Small intestine (tissue), 7 donors: ENCODE measurements around the gene CIC. TPM values are rescaled to one million over a fixed set of nuclear protein-coding genes. Genes with fewer than 3 reads are reported as not detected.
"Not testable (repeated sequence)": the region's sequence is repeated elsewhere in the genome, so short reads cannot be mapped to it uniquely, and the experiment has no call there.

Experiments used
- DNase-seq, 2 donors: peaks; one replicate each; pipeline versions ENCODE4 v3.0.0 to v3.0.0-alpha.2; 2013
- FAIRE-seq: peaks from 2 replicates; lab custom pipeline; 2012; peaks lifted over from hg19 to GRCh38; lab: Jason Lieb, UNC
- H3K27ac ChIP-seq, 3 donors: one replicate each; pipeline ENCODE4 v1.5.1; 2013; ENCODE audit warnings: low read length in 2 of 3, mild to moderate bottlenecking in 2 of 3, control low read depth in 1 of 3, inconsistent platforms in 1 of 3, low read depth in 1 of 3, moderate library complexity in 1 of 3
- H3K27me3 ChIP-seq, 3 donors: one replicate each; pipeline ENCODE4 v1.6.1; 2013; ENCODE audit warnings: low read length in 3 of 3, inconsistent platforms in 1 of 3; ENCODE audit not compliant: control insufficient read depth in 3 of 3, insufficient read depth in 3 of 3
- H3K36me3 ChIP-seq, 3 donors: one replicate each; pipeline ENCODE4 v1.6.1; 2013; ENCODE audit warnings: low read length in 3 of 3, inconsistent platforms in 1 of 3, low read depth in 1 of 3, mild to moderate bottlenecking in 1 of 3, moderate library complexity in 1 of 3; ENCODE audit not compliant: control insufficient read depth in 3 of 3, insufficient read depth in 2 of 3
- H3K4me1 ChIP-seq, 3 donors: one replicate each; pipeline ENCODE4 v1.6.1; 2013; ENCODE audit warnings: low read length in 2 of 3, inconsistent platforms in 1 of 3, low read depth in 1 of 3, mild to moderate bottlenecking in 1 of 3, moderate library complexity in 1 of 3; ENCODE audit not compliant: control insufficient read depth in 3 of 3, insufficient read depth in 2 of 3
- H3K4me3 ChIP-seq, 3 donors: one replicate each; pipeline ENCODE4 v1.5.1; 2013; ENCODE audit warnings: low read length in 3 of 3, control low read depth in 1 of 3, inconsistent platforms in 1 of 3, low read depth in 1 of 3, mild to moderate bottlenecking in 1 of 3, moderate library complexity in 1 of 3
- H3K9me3 ChIP-seq, 2 donors: one replicate each; pipeline ENCODE4 v1.6.1; 2013; ENCODE audit warnings: low read depth in 1 of 2, low read length in 1 of 2; ENCODE audit not compliant: control insufficient read depth in 2 of 2, insufficient read depth in 1 of 2
- WGBS, 3 donors: extraction: QIAGEN DNeasy Blood & Tissue Kit; methylation state at CpG; one replicate each; pipeline ENCODE4 v1.1.7; 2013; 5-methylcytosine and 5-hydroxymethylcytosine counted together
- polyA plus RNA-seq, 4 donors: library from polyadenylated mRNA; stranded (reverse) in 3 of 4; unstranded in 1 of 4; fragments of 200-250 nt in 3 of 4; fragments of 120-200 nt in 1 of 4; gene quantifications; one replicate each; pipeline versions ENCODE4 v1.2.1 to v1.2.3, GENCODE V29; 2013
- donor health status: healthy with polysubstance abuse.
- donor health status: control.
- donor health status: control.
- donor health status: Bipolar disorder and iron deficiency.
- donor health status: healthy.

CIC gene
- polyA plus RNA-seq, 4 donors: 14.1 to 39.2 (median 24.0) TPM

- DNase-seq: no peak
- FAIRE-seq: no peak
- peaks cover 5 to 26% (median 6%) of the 10 kb centered on the region in 3 donors for H3K27me3 ChIP-seq
- H3K4me3 ChIP-seq: no peak overlapping the region
- H3K9me3 ChIP-seq: no peaks in the 10 kb centered on the region
- no peak overlapping the region for H3K27ac ChIP-seq
- H3K4me1 ChIP-seq: peaks cover 0 to 22% (median 4%) of the 10 kb centered on the region in 3 donors
- H3K36me3 ChIP-seq: peaks cover 0 to 6% (median 0%) of the 10 kb centered on the region in 3 donors
Measured at GRCh38 chr19:42326969-42327368, 57.9 kb downstream of the CIC start.

GRCh38 chr19:42327381-42327780 lies 58.3 kb downstream of the CIC start:
- Histone ChIP-seq H3K27ac (no peak overlapping the region), H3K36me3 (peaks cover 0 to 6% (median 0%) of the 10 kb centered on the region in 3 donors), H3K4me3 (no peak overlapping the region), H3K9me3 (no peaks in the 10 kb centered on the region), H3K27me3 (peaks cover 5 to 22% (median 6%) of the 10 kb centered on the region in 3 donors), H3K4me1 (peaks cover 0 to 22% (median 4%) of the 10 kb centered on the region in 3 donors)
- DNase-seq (no peak), FAIRE-seq (no peak)
- WGBS, 3 donors: 79 to 85% (median 84%) methylated on average over 5 of the region's 5 CpGs

- FAIRE-seq (no peak), DNase-seq (peak in 1 of 2 donors; percentile 51)
- peaks cover 5 to 18% (median 6%) of the 10 kb centered on the region in 3 donors for H3K27me3 ChIP-seq
- H3K27ac ChIP-seq: no peak overlapping the region
- peaks cover 0 to 22% (median 4%) of the 10 kb centered on the region in 3 donors for H3K4me1 ChIP-seq
- peaks cover 0 to 10% (median 0%) of the 10 kb centered on the region in 3 donors for H3K36me3 ChIP-seq
- H3K4me3 ChIP-seq: no peak overlapping the region
- WGBS, 3 donors: 20 to 61% (median 27%) methylated on average over 1 of the region's 1 CpG
- no peaks in the 10 kb centered on the region for H3K9me3 ChIP-seq
Measured at GRCh38 chr19:42328106-42328505, 59.1 kb downstream of the CIC start.

DNA sequence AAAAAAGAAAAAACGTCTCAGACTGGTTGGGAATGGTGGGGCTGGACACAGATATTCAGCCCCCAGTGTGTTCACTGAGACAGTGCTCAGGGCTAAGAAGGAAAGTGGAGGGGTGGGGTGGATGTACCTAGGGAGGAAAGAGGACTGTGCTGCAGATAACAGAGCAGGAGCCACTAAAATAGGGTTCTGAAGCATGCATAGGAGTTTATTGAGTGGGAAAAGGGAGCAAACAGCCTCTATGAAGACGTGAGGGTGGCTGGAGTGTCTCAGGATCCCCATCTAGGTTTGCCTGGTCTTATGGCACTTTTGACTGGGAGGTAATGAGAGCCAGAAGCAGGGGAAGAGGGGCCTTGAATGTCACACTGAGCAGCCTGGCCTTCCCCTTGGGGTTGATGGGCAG lies 59.8 kb downstream of the CIC start:
- no peak for FAIRE-seq
- Histone ChIP-seq H3K4me1 (peaks cover 0 to 22% (median 4%) of the 10 kb centered on the region in 3 donors), H3K36me3 (peaks cover 0 to 15% (median 0%) of the 10 kb centered on the region in 3 donors), H3K4me3 (no peak overlapping the region), H3K27ac (no peak overlapping the region), H3K9me3 (no peaks in the 10 kb centered on the region), H3K27me3 (peaks cover 2 to 12% (median 3%) of the 10 kb centered on the region in 3 donors)
- 70 to 76% (median 70%) methylated on average over 2 of the region's 2 CpGs for WGBS, 3 donors
- no peak for DNase-seq

DNA sequence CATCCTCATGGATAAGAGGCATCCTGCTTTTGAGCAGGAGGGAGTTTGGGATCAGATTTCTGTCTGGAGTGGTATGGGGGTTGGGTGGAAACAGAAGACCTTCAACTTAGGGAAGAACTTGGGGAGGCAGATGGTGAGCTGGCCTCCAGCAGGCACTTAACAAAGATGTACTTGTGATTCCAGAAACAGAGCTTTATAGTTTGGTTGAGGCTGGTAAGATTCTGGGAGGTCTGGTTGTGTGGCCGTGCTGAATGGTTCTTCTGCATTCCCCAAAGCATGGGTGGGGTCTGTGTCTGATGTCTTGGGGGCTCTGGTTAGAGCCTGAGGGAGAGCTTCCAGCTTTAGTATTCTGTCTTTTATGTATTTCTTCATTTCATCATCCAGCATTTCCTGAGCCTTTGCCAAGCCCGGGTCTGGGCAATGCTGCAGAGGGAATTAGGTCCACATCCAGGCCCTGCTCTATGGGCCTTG lies 61.2 kb downstream of the CIC start:
- H3K36me3 ChIP-seq: peaks cover 0 to 26% (median 0%) of the 10 kb centered on the region in 3 donors
- H3K4me1 ChIP-seq: peaks cover 0 to 16% (median 4%) of the 10 kb centered on the region in 3 donors
- H3K4me3 ChIP-seq: no peak overlapping the region
- WGBS, 3 donors: 56 to 74% (median 59%) methylated on average over 2 of the region's 2 CpGs
- no peaks in the 10 kb centered on the region for H3K9me3 ChIP-seq
- no peaks in the 10 kb centered on the region for H3K27me3 ChIP-seq
- DNase-seq: no peak
- H3K27ac ChIP-seq: no peak overlapping the region
- no peak for FAIRE-seq

DNA sequence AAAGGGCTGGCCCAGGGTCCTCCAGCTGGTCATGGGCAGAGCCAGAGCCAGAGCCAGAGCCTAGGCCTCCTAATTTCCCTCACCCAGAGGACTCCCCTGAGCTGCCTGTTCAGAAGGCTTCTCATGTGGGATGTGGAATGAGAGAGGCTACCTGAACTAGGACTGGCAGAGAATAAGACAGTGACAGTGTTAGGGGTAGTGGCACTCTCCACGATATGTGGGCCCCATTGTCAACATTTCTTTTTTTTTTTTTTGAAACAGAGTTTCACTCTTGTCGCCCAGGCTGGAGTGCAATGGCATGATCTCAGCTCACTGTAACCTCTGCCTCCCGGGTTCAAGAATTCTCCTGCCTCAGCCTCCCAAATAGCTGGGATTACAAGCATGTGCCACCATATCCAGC lies 62.3 kb downstream of the CIC start:
- H3K4me3 ChIP-seq, DNase-seq, FAIRE-seq, H3K27ac ChIP-seq, H3K27me3 ChIP-seq, H3K9me3 ChIP-seq: not testable (repeated sequence)
- Histone ChIP-seq H3K4me1 (peaks cover 0 to 15% (median 1%) of the 10 kb centered on the region in 3 donors), H3K36me3 (peaks cover 0 to 33% (median 0%) of the 10 kb centered on the region in 3 donors)
- 83 to 85% (median 84%) methylated on average over 3 of the region's 3 CpGs for WGBS, 3 donors

DNA sequence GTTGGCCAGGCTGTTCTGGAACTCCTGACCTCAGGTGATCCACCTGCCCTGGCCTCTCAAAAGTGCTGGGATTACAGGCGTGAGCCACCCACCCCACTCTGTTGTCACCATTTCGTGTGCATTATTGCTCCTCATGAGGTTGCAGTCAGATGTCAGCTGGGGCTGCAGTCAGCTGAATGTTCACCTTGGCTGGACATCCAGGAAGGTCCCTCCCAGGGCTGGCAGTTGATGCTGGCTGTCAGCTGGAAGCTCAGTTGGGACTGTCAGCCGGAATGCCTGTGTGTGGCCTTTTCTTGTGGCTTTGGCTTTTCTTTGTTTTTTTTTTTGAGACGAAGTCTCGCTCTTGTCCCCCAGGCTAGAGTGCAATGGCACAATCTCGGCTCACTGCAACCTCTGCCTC lies 63.0 kb downstream of the CIC start:
- Histone ChIP-seq H3K27me3 (no peaks in the 10 kb centered on the region), H3K9me3 (no peaks in the 10 kb centered on the region), H3K4me3 (no peak overlapping the region), H3K4me1 (peaks cover 0 to 12% (median 0%) of the 10 kb centered on the region in 3 donors), H3K36me3 (peaks cover 0 to 40% (median 6%) of the 10 kb centered on the region in 3 donors), H3K27ac (no peak overlapping the region)
- WGBS, 3 donors: 87 to 93% (median 87%) methylated on average over 6 of the region's 6 CpGs
- FAIRE-seq: no peak
- no peak for DNase-seq

GRCh38 chr19:42333018-42333417 lies 64.0 kb downstream of the CIC start:
- no peaks in the 10 kb centered on the region for H3K9me3 ChIP-seq

More at GRCh38 chr19:42333018-42333417, 64.0 kb downstream of the CIC start:
- peaks cover 0 to 4% (median 0%) of the 10 kb centered on the region in 3 donors for H3K4me1 ChIP-seq
- DNase-seq (no peak), FAIRE-seq (no peak)
- H3K27ac ChIP-seq: no peak overlapping the region
- WGBS, 3 donors: 88 to 100% (median 95%) methylated on average over 3 of the region's 3 CpGs
- H3K4me3 ChIP-seq: no peak overlapping the region
- H3K36me3 ChIP-seq: peaks cover 0 to 45% (median 7%) of the 10 kb centered on the region in 3 donors
- H3K27me3 ChIP-seq: no peaks in the 10 kb centered on the region
